Activated CD4-positive, alpha-beta T cell treated with anti-CD3 and anti-CD28 coated beads for 24 hours (primary cell): ENCODE results near the gene KCNG4.

Experiments used
- DNase-seq, 2 donors: peaks; one replicate each; pipeline ENCODE4 v3.0.0-alpha.2; 2020; ENCODE audit warnings: low read depth in 2 of 2

The KCNG4 gene, protein sequence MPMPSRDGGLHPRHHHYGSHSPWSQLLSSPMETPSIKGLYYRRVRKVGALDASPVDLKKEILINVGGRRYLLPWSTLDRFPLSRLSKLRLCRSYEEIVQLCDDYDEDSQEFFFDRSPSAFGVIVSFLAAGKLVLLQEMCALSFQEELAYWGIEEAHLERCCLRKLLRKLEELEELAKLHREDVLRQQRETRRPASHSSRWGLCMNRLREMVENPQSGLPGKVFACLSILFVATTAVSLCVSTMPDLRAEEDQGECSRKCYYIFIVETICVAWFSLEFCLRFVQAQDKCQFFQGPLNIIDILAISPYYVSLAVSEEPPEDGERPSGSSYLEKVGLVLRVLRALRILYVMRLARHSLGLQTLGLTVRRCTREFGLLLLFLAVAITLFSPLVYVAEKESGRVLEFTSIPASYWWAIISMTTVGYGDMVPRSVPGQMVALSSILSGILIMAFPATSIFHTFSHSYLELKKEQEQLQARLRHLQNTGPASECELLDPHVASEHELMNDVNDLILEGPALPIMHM

DNA sequence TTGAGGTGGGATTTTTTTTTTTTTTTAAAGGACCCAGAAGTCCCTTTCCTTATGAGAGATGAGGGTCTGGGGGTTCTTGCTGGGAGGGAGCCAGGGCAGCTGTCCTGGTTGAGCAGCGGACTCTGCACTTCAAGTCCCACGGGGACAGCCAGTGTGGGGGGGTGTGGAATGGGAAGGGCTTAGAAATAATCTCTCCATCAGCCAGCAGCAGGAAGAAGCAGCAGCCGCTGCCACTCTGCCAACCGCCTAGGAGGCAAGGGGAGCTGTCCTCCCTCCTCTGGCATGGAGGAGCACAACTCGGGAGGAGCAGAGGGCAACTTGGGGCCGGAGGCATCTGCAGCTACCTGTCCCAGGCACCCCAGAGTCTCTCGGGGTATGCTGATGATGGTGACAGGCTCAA lies at the start of gene KCNG4:
Gene KCNG4 (minus strand): TSS at position 104 of the 400 bp plus-strand sequence. CDS start 2,527 bp downstream, outside the sequence.
- no peak for DNase-seq

DNA sequence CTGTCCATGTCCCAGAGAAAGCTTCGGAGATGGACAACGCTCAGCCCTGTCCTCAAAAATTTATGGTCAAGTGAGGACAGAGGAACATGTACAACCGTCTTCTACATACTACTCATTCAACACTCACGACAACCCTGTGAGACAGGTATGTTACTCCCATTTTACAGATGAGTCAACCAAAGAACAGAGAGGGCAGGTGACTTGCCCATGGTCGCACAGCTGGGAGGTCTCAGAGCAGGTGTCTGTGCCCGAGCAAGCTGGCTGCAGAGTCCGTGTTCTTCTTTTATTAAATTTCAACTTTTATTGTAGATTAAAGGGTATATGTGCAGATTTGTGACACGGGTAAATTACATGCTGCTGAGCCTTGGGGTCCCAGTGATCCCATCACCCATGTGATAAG lies 49.1 kb upstream of the KCNG4 start:
- DNase-seq, result no peak

DNA sequence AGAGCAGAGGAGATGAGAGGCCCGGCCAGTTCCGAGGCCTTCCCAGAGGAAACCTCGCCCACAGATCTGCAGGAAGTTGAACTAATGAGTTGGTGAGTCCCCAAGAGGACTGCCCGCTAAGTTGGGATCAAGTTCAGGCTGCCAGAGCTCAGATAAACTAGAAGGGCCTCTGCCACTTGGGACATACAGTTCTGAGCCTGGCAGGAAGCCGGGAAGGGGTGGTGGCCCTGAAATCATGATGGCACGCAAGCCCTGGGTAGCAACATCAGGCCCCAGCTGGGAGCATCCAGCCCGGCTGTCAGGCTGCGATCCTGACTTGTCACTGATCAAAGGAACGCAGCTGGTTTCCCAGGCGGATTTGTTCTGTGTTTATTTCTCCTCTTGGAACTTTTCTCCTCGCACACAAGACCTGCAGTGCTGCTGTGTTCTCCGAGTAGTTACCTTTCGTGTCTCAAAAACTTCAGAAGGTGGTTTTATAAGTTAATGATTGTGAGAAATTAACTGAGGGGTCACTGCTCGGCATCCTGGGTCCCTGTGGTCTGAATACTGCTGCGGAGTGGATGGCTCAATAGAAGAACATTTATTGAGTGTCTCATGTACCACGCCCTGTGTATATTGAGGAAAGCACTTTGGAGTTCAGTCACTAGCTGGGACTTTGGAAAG lies 46.9 kb upstream of the KCNG4 start:
- no peak for DNase-seq

DNA sequence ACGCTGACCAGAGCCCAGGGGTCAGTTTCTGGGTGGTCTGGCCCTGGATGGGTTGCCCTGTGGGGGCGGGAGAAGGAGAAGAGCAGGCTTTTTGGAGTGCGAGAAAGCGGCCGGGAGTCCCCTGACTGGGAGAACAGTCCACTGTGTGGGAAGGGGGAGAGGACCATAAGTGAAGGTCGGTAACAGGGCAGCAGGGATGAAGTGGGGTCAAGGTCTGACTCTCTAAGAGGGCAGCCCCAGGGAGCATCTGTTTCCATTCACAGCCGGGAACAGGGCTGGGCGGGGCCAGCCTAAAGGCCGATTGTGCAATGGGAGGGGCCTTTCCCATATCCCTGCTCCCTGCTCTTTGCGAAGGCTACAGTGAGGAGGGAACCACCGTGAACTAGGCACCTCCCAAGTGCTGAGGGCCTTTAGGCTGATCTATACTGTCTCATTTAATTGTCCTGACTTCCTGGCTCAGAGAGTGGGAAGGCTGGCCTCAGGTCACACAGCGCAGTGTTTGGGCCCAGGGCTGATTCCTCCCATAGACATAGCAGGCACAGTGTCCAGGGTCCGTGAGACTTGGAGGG lies 44.4 kb upstream of the KCNG4 start:
- DNase-seq, result no peak

DNA sequence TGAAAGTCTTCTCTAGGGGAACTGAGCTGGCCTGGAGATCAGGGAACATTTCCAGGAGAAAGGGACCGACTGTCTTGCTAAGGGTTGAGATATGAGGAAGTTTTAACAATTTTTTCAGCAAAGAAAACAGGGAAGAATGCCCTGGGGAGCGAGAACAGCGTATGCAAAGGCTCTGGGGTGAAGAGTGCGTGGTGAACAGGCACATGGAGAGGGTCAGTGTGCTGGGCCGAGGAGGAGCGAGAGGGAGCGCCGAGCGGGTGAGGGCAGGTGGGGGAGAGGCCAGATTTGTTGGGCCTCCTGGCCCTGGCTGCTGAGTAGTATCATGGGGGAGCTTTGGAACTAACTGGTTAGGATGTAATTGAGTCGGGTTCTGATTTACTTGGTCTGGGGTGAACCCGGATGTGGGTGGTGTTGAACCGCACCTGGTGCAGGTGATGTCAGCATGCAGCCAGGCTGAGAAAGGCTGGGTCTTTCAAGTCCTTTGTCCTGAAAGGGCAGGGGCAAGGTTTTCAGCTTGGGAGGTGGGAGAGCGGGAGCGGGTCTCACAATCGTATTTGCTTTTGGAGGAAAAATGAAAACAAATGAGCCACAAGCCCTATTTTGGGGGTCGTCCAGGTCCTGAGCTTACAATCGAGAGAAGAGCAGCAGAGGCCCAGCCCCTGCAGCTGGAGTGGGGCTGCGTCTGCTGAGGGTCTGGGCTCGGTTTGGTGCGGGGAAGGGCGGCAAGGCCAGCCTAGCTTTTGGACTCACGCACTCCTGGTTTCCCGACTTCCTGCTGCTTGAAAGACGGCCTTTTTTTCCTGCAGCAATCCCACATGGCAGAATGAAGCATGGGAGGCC lies 43.7 kb upstream of the KCNG4 start:
- DNase-seq, result no peak

DNA sequence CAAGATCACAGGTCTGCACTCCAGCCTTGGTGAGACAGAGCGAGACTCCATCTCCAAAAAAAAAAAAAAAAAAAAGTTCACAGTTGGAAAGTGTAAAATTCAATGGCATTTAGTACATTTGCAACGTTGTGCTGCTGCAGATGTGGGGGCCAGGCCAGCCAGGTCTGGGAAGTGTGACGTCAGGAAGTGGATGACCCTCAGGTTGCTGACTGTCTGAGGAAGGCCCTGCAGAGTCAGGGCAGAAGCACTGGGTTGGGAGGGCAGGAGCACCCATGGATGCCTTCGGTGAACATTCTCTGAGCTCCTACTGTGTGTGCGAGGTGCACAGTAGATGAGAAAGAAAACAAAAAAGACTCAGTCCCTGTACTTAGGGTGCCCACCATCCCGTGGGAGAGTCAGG lies 42.7 kb upstream of the KCNG4 start:
- no peak for DNase-seq

DNA sequence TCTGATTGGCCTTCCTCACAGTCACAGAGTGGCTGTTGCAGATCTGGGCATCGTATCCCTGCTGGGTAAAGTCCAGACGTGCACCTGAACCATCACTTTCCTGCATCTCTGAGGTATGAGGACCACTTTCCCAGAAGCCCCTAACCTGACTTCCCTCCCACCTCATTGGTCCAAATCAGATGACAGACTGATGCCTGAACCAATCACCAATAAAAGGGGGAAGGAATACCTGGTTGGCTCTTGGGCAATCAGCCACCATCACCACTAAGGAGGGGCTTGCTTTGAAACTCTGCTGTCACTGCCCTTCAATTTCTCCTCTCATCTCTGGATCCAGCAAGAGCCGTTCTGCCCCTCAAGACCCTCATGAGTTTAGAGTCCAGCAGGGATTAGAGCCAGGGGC lies 41.3 kb upstream of the KCNG4 start:
- no peak for DNase-seq

DNA sequence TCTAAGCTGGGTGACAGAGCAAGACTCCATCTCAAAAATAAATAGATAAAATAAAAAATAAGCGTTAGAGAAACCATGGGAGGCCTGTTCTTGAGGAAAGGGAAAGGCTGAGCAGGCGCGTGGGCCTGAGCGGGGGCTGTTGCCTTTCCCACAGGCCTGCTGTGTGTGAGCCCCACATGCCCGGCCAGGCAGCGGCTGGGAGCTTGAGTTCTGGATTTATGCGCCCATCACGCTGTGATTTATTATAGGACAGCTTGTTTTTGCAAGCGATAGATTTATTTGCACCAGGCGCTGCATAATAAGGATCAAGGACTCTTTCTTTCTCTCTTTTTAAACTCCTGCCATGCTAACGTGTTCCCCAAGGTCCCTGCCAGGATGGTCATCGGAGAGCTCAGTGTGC lies 40.1 kb upstream of the KCNG4 start:
- DNase-seq, result no peak

DNA sequence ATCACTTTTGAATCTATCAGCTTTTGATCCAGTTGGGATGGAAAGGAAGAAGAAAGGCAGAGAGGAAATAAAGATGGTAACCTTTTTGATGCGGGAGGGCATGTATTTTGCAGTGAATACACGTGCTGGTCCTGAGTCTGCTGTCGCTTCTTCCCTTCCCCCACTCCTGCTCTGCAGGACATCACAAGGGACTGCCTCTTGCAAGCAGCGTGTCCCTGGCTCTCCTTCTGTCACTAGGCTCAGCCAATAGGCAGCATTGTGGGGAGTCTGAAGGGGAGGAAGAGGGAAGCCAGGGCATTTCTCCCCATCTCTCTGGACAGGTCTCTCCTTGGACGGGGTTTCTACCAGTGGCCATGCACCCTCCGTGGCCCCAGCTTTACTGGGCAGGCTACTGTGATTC lies 39.2 kb upstream of the KCNG4 start:
- DNase-seq, result no peak

DNA sequence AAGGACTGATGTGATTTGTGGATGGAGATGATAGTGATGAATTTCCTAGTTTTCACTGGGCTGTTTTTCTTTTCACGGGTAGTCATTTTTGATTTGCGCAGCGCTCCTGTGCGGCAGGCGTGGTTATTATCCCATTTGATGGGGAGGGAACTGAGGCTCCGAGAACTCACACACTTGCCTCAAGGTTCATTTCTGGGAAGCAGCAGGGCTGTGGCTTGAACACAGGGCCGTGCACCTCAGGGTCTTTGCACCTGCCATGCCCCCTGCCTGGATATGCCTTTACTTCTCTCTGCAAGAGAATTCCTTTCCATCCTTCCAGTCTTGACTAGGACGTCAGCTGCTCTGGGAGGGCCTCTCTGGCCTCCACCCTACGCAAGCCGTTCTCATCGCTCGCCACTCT lies 38.5 kb upstream of the KCNG4 start:
- DNase-seq, result no peak

DNA sequence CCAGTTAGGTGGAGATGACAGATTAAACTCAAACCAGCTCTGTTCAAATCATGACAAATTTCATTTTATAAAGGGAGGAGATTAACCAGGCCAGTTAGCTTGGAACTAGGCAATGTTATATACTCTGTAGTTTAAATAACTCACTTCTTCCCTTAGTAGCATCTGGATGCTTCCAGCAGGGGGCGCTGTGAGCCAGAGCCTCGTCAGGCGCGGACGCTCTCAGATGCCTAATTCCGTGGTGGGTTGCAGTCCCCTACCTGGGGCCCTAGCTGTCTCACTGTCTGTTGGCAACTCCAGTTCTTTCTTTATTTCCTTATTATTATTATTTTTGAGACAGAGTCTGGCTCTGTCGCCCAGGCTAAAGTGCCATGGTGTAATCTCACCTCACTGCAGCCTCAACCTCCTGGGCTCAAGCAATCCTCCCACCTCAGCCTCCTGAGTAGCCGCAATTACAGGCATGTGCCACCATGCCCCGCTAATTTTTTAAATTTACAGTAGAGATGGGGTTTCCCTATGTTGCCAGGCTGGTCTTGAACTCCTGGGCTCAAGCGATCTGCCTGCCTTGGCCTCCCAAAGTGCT lies 37.5 kb upstream of the KCNG4 start:
- DNase-seq, result peak; percentile 60 to 71

DNA sequence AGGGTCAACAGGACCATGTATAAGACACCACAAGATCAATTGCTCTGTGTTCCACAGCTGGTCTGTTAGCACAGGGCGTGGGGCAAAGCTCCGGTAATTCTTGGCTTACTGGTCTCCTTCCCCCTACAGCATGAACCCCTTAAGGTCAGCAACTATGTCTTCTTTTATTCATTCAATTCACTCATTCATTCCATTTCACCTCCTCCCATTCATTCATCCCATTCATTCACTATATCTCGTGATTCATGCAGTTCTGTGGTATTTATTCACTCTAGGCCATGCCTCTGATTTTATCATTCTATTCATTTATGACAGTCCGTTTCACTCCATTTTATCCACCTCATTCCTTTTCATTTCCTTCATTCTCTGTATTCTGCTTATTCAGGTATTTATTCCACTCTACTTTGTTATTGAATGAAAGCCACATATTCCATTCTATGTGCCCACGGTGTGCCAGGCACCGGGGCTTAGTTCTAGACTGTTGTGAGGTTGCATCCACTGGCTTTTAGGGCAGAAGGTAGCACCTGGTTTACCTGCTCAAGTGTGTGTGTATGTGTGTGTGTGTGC lies 35.9 kb upstream of the KCNG4 start:
- DNase-seq, result no peak

DNA sequence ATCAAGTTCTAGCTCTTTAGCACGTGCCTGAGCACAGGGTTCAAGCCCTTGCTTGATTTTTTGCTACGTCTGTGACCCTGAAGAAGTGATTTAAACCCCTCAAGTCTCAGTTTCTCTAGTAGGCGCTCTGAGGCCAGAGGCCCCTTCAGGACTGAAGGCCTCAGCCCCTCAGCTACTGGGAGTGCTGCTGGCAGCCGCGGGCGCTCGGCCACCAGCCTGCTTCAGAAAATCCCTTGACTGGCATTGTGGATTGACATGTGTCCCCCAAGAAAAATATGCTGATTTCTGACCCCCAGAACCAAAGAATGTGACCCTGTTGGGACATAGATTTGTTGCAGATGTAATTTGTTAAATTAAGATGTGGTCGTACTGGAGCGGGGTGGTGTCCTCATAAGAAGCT lies 34.7 kb upstream of the KCNG4 start:
- DNase-seq, result no peak

DNA sequence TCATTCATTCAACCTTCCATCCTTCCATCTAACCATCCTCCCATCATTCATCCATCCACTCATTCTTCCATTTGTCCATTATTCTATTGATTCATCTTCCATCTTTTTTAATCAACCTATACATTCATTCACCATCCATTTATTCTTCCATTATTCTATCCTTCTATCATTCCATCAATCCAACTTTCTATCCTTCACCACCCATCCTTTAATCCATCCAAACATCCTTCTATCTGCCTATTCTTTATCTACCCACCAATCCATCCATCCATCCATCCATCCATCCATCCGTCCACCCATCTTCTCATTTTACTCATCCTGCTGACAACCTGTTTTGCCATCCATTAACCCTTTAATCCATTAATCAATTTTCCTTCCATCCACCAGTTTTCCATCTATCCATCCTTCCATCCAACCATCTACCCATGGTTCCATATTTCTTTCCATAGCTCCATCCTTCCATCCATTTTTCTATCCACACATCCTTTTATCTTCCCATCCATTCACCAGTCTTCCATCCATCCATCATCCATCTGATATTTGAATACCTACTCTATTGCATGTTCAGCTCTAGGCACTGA lies 33.0 kb upstream of the KCNG4 start:
- no peak for DNase-seq

DNA sequence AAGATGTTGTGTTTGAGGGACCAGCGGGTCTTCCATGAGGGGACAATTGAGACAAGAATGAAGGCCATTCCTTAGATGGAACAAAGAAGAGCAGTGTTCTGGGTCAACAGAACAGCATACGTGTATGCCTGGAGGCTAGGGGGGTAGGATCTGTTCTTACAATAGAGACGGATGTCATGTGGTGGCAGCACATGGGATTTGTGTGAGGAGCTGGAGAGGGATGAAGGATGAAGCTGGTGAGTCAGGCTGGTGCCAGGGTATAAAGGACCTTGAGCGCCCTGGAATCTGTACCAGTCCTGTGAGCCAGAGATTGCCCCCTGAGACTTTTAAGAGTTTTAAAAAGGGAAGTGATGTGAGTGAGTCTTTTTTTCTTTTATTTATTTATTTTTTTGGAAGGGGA lies 32.1 kb upstream of the KCNG4 start:
- DNase-seq, result no peak

DNA sequence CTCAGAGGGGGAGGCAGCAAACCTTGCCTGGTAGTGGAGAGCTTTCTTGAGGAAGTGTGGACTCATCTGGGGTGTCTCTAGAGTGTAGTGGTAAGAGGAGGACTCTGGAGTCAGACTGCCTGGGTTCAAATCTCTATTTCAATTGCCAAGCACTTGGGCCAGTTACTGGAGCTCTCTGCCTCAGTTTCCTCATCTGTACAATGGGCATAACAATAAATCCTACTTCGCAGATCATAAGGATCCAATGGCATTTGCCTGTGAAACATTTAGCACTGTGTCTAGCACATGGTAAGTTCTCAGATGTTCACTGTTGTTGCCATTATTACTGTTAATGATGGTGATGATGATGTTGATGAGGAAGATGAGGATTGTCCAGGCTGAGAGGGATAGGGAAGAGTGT lies 31.2 kb upstream of the KCNG4 start:
- DNase-seq, result no peak

DNA sequence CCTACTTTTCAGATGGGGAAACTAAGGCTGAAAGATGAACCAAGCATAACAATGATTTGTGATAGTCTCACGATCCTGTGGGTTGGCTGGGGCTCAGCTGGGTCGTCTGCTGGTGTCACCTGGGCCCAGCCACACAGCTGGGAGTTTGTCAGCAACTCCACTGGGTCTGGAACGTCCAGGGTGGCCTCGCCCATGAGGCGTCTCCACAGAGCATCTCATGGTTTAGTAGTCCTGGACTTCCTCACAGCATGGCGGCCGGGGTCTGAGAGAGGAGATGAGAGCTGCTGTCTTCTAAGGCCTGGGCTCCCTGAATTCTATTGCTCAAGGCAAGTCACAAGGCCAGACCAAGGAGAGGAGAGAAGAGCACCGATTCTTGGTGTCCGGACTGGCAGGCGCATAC lies 30.7 kb upstream of the KCNG4 start:
- no peak for DNase-seq

DNA sequence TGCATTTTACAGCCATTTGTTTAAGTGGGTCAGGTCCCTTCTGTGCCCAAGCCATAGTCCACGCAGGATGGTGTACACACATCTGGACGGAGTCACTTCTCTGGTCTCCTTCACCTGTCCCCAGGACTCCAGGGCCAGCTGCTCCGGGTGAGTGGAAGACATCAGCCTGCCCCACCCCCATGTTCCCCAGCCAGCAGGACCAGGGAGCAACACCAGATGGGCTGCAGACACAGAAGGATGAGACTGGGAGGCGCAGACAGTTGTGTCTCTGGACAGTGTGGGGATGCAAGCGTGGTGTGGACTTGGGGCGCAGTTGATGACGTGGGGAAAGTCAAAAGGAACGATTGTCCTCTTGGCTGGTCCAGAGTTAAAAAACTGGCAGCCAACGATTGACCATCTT lies 30.3 kb upstream of the KCNG4 start:
- no peak for DNase-seq

DNA sequence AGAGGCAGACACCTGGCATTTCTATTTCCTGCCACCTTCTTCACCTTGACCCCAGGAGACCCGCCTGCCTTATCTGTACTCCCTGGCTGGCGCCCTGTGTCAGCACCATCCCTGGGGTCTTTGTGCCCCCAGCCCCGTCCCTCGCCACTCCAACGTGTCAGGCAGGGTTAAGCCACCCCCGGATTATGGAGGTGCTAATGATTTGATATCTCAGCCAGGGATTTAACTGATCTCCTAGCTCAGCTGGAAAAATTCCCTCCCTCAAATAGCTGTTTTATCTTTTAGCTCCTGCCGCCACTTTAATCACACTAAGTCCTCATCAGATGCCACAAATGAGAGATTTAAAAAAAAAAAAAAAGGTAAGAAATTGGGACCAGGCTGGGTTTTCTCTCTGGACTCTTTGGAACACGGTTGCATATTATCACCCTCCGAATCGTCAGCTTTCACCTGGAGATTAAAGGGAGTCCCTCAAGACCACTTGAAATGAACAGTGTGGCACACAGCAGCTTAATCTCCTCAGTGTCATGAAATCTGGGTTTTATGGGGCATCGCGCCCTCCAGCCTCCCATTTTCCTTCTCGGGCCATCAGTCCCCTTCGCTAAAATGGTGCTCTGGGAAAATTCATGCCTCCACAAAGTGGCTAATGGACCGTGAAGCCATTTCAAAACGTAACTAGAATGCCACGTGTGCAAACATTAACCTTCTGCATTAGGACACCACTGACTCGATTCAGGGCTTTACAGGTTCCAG lies 28.7 kb upstream of the KCNG4 start:
- no peak for DNase-seq

DNA sequence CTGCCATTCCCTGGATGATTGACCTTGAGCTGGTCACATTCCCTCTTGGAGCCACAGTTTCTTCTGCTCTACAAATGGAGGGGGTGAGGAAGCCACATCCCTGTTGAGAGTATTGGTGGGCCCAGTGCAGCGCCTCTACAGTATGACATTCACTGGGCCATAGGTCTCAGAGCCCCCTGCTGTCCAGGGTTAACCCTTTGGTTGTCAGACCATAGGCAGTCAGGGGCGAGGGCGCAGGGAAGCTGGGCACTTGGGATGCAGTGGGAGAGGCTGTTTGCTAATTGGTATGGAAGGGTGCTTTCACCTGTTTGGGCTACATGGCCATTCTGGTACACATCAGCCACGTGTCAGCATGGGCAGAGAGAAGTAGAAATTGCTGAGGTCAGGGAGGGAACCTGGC lies 27.6 kb upstream of the KCNG4 start:
- no peak for DNase-seq
